GM12873 (cell line): ENCODE measurements around the gene CNGA2.

Experiments
- CTCF ChIP-seq: IDR thresholded peaks from 2 replicates; pipeline ENCODE4 v1.5.1; 2012; ENCODE audit warnings: low read depth, mild to moderate bottlenecking, moderate library complexity, low read length, control low read depth; ENCODE audit not compliant: insufficient read depth; ENCODE audit errors: missing control alignments

The CNGA2 gene

GRCh38 chrX:151734446-151734845 is at the start of gene CNGA2:
Gene CNGA2, plus strand, starts transcription at chrX:151734746. Its CDS starts 3,738 bp downstream, at chrX:151738484.
- TF ChIP-seq CTCF, result no peak

- no peak for TF ChIP-seq CTCF
Measured at GRCh38 chrX:151687635-151688034, 46.9 kb upstream of the CNGA2 start.

- no peak for TF ChIP-seq CTCF
Measured at GRCh38 chrX:151688695-151689094, 45.9 kb upstream of the CNGA2 start.

- TF ChIP-seq CTCF, result no peak
Measured at GRCh38 chrX:151692825-151693224, 41.7 kb upstream of the CNGA2 start.

GRCh38 chrX:151694121-151694520 is 40.4 kb upstream of the CNGA2 start:
- TF ChIP-seq CTCF, result no peak

- TF ChIP-seq CTCF, result no peak
Measured at GRCh38 chrX:151694661-151695582, 39.6 kb upstream of the CNGA2 start, which contains the start of gene PRRG3. Gene PRRG3, plus strand, starts transcription at chrX:151695458. Its CDS starts 3,357 bp downstream, at chrX:151698815.

- no peak for TF ChIP-seq CTCF
Measured at GRCh38 chrX:151695583-151696340, 38.8 kb upstream of the CNGA2 start.
